Fibroblast of lung (primary cell): ENCODE results near the gene PDE4D. TPM values are rescaled to one million over a fixed set of nuclear protein-coding genes. Genes with fewer than 3 reads are reported as not detected.

Experiments used
- DNase-seq, 2 donors: peaks; one replicate each; pipeline versions ENCODE4 v3.0.0 to v3.0.0-alpha.2; 2010; ENCODE audit warnings: low read depth in 2 of 2
- H2AFZ ChIP-seq: 2 replicates; pipeline ENCODE4 v1.5.1; 2012; ENCODE audit warnings: low read length, control low read depth, inconsistent platforms
- H3K27ac ChIP-seq: 2 replicates; pipeline ENCODE4 v1.5.1; 2011; ENCODE audit warnings: low read length, control low read depth; ENCODE audit not compliant: insufficient read depth
- H3K27me3 ChIP-seq: 2 replicates; pipeline ENCODE4 v1.5.1; 2011; ENCODE audit warnings: mild to moderate bottlenecking, low read length; ENCODE audit not compliant: control insufficient read depth, insufficient read depth
- H3K36me3 ChIP-seq: 2 replicates; pipeline ENCODE4 v1.5.1; 2011; ENCODE audit warnings: low read length; ENCODE audit not compliant: control insufficient read depth, insufficient read depth
- H3K4me1 ChIP-seq: 2 replicates; pipeline ENCODE4 v1.5.1; 2011; ENCODE audit warnings: low read length; ENCODE audit not compliant: control insufficient read depth, insufficient read depth; ENCODE audit errors: extremely low read depth
- H3K4me2 ChIP-seq: 2 replicates; pipeline ENCODE4 v1.5.1; 2011; ENCODE audit warnings: low read length, control low read depth; ENCODE audit not compliant: insufficient read depth; ENCODE audit errors: extremely low read depth
- H3K4me3 ChIP-seq, 4 experiments: fragments of 200-600 bp in 1 of 4; sonication (generic) in 1 of 4; replicated peaks in 1 of 4; 2 replicates each; pipeline ENCODE4 v1.5.1; 2011 to 2016; ENCODE audit warnings: low read length in 4 of 4, low read depth in 3 of 4, mild to moderate bottlenecking in 3 of 4, control low read depth in 2 of 4, inconsistent platforms in 1 of 4, mixed read lengths in 1 of 4; ENCODE audit not compliant: insufficient read depth in 1 of 4; ENCODE audit errors: control extremely low read depth in 1 of 4
- H3K79me2 ChIP-seq: 2 replicates; pipeline ENCODE4 v1.5.1; 2012; ENCODE audit warnings: mild to moderate bottlenecking, low read length, inconsistent platforms; ENCODE audit not compliant: control insufficient read depth, insufficient read depth
- H3K9ac ChIP-seq: 2 replicates; pipeline ENCODE4 v1.5.1; 2011; ENCODE audit warnings: mild to moderate bottlenecking, low read length, control low read depth; ENCODE audit not compliant: insufficient read depth
- H3K9me3 ChIP-seq: 2 replicates; pipeline ENCODE4 v1.5.1; 2012; ENCODE audit warnings: low read depth, low read length; ENCODE audit not compliant: control insufficient read depth, insufficient read depth
- H4K20me1 ChIP-seq: 2 replicates; pipeline ENCODE4 v1.5.1; 2011; ENCODE audit warnings: low read length; ENCODE audit not compliant: control insufficient read depth, insufficient read depth; ENCODE audit errors: extremely low read depth
- EZH2 ChIP-seq: IDR thresholded peaks from 2 replicates; pipeline ENCODE4 v1.5.1; 2012; ENCODE audit warnings: low read length, control low read depth, mild to moderate bottlenecking; ENCODE audit errors: missing control alignments
- polyA plus RNA-seq, 2 donors: library from polyadenylated mRNA; depleted of rRNA in 1 of 2; stranded (reverse) in 1 of 2; unstranded in 1 of 2; fragments of >200 nt; gene quantifications; 2 replicates each; pipeline ENCODE4 v1.2.1, GENCODE V29; 2011 to 2012; ENCODE audit warnings: missing spikeins in 1 of 2
- total RNA-seq: library from RNA; depleted of rRNA; stranded (reverse); fragments of >200 nt; gene quantifications from 2 replicates; pipeline ENCODE4 v1.2.1, GENCODE V29; 2014
- TF ChIP-seq, protein P1 (sequence below), 2 donors: IDR thresholded peaks in 1 of 2; conservative IDR thresholded peaks in 1 of 2; 1 replicate in 1 of 2; 2 replicates in 1 of 2; pipeline ENCODE4 v1.5.1; 2011 to 2012; ENCODE audit warnings: low read length in 2 of 2, control low read depth in 1 of 2, inconsistent platforms in 1 of 2, low read depth in 1 of 2, mild to moderate bottlenecking in 1 of 2

PDE4D gene
- total and polyA plus RNA-seq, 2 donors (not counting 1 experiment from before 2014, with no cell fraction given), result 2.1 to 8.3 TPM

DNA sequence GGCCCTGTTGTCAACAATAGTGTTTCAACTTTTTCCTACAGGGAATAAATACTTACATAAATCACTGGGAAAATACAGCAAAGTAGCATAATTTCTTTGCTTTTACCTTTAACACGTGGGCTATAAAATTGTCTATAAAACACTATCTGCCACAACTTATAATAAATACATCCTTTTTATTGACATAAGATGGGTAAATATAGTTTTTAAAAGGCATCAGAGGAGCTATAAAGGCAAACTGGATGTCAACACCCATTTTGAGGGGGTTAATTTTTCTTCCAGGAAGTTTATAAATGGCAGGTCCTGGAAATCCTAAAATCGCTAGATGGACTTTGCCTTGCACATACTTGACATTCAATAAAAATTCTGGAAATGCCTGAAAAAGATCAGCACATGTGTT, 358.0 kb downstream of the PDE4D start:
- DNase-seq, result no peak
- Histone ChIP-seq H3K79me2 (no peaks in the 10 kb centered on the region), H3K36me3 (no peaks in the 10 kb centered on the region), H3K9me3 (no peaks in the 10 kb centered on the region), H4K20me1 (no peaks in the 10 kb centered on the region), H3K4me3 (no peak overlapping the region), H3K27me3 (no peaks in the 10 kb centered on the region), H3K4me2 (no peak overlapping the region), H3K4me1 (no peaks in the 10 kb centered on the region), H3K9ac (no peak overlapping the region), H2AFZ (no peak overlapping the region), H3K27ac (no peak overlapping the region)
- no peak for TF ChIP-seq EZH2
- TF ChIP-seq, protein P1, sequence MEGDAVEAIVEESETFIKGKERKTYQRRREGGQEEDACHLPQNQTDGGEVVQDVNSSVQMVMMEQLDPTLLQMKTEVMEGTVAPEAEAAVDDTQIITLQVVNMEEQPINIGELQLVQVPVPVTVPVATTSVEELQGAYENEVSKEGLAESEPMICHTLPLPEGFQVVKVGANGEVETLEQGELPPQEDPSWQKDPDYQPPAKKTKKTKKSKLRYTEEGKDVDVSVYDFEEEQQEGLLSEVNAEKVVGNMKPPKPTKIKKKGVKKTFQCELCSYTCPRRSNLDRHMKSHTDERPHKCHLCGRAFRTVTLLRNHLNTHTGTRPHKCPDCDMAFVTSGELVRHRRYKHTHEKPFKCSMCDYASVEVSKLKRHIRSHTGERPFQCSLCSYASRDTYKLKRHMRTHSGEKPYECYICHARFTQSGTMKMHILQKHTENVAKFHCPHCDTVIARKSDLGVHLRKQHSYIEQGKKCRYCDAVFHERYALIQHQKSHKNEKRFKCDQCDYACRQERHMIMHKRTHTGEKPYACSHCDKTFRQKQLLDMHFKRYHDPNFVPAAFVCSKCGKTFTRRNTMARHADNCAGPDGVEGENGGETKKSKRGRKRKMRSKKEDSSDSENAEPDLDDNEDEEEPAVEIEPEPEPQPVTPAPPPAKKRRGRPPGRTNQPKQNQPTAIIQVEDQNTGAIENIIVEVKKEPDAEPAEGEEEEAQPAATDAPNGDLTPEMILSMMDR (conservative IDR thresholded peaks at IDR 0.05 in 1 of 2, IDR thresholded peaks at IDR 0.05 in 1 of 2; ENCODE audit: low read depth in 1 of 2, low read length in 2 of 2), result no peak

DNA sequence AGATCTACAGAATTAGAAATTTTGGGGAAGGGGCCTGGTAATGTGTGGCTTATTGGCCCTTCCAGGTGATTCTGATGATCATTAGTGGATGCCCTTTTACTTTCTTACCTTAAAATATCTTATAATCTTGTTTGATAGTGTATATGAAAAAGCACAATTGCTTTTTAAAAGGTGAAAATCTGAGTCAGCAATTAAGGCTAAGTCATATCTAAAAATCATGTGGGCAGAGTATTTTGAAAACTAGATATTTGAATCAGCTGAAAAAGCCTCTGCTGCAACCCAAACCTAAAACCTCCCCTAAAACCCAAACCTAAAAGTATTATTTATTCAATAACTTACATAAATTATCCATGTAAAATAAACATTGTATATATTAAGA, 359.8 kb downstream of the PDE4D start:
- Histone ChIP-seq H3K4me1 (no peaks in the 10 kb centered on the region), H2AFZ (no peak overlapping the region), H3K4me2 (no peak overlapping the region), H3K4me3 (no peak overlapping the region), H3K27ac (no peak overlapping the region), H3K27me3 (no peaks in the 10 kb centered on the region), H3K9me3 (no peaks in the 10 kb centered on the region), H3K9ac (no peak overlapping the region), H3K36me3 (no peaks in the 10 kb centered on the region), H3K79me2 (no peaks in the 10 kb centered on the region), H4K20me1 (no peaks in the 10 kb centered on the region)
- DNase-seq, result no peak
- TF ChIP-seq, protein P1 (conservative IDR thresholded peaks at IDR 0.05 in 1 of 2, IDR thresholded peaks at IDR 0.05 in 1 of 2; ENCODE audit: low read depth in 1 of 2, low read length in 2 of 2), result no peak
- no peak for TF ChIP-seq EZH2

DNA sequence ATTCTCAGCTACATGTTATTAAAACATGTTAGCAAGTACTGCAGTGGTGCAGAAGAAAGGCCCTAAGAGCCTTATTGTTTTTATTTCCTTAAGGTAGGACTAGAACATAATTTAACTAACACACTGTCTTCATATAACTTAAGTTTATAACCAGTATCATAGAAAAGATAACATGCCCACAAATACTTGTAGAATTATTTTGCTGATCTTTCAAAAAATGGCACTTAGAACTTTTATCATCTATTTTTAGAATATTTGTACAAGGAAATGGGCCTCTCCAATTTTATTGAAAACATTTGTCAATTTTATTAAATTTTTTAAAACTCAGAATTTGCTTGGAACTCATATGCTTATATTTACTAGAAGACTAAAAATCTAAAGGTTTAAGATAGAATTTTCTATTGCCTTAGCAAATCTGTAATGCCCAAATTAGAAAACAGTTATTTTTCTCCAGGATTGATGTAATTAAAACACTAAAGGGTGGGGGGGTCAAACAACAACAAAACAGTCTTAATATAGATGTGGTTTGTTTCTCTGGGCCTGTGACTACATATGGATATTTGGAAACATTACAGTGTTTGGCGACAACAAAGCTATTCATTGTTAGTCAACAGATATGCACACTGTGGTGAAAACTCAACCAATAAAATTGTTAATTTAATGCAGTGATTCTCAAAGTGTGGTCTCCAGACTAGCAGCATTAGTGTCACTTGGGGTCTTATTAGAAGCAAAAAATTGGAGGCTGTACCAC, 360.4 kb downstream of the PDE4D start:
- Histone ChIP-seq H3K4me3 (no peak overlapping the region), H3K36me3 (no peaks in the 10 kb centered on the region), H2AFZ (no peak overlapping the region), H3K9me3 (no peaks in the 10 kb centered on the region), H3K4me1 (no peaks in the 10 kb centered on the region), H3K79me2 (no peaks in the 10 kb centered on the region), H4K20me1 (no peaks in the 10 kb centered on the region), H3K4me2 (no peak overlapping the region), H3K27me3 (no peaks in the 10 kb centered on the region), H3K9ac (no peak overlapping the region), H3K27ac (no peak overlapping the region)
- no peak for TF ChIP-seq EZH2
- TF ChIP-seq, protein P1 (conservative IDR thresholded peaks at IDR 0.05 in 1 of 2, IDR thresholded peaks at IDR 0.05 in 1 of 2; ENCODE audit: low read depth in 1 of 2, low read length in 2 of 2), result no peak
- no peak for DNase-seq
